ENCODE results near the gene C20orf204.

- TF ChIP-seq CTCF (IDR thresholded peaks at IDR 0.05) (no peak), POLR2A (IDR thresholded peaks at IDR 0.05) (no peak)
Observed at GRCh38 chr20:64015635-64016034, 20.3 kb upstream of the C20orf204 start.
